VCaP (cell line): ENCODE measurements around the gene TRAPPC10.
"Not testable (repeated sequence)": the region's sequence is repeated elsewhere in the genome, so short reads cannot be mapped to it uniquely, and the experiment has no call there.

Experiments
- H3K27ac ChIP-seq: fragments of 450-650 bp; 2 replicates; pipeline ENCODE4 v1.5.1; 2017
- CTCF ChIP-seq: fragments of 450-650 bp; conservative IDR thresholded peaks from 2 replicates; pipeline ENCODE4 v1.5.1; 2017; ENCODE audit warnings: mild to moderate bottlenecking, moderate library complexity

TRAPPC10 gene

GRCh38 chr21:44088401-44088780, 76.3 kb downstream of the TRAPPC10 start:
- TF ChIP-seq CTCF: no peak
- H3K27ac ChIP-seq: no peak overlapping the region

- no peak overlapping the region for H3K27ac ChIP-seq
- no peak for TF ChIP-seq CTCF
Observed at GRCh38 chr21:44089001-44089911, 77.1 kb downstream of the TRAPPC10 start.

GRCh38 chr21:44090325-44090724, 78.2 kb downstream of the TRAPPC10 start:
- no peak for TF ChIP-seq CTCF
- no peak overlapping the region for H3K27ac ChIP-seq

GRCh38 chr21:44092211-44092610, 80.1 kb downstream of the TRAPPC10 start:
- no peak for TF ChIP-seq CTCF
- H3K27ac ChIP-seq: no peak overlapping the region

GRCh38 chr21:44093761-44094160, 81.7 kb downstream of the TRAPPC10 start:
- no peak for TF ChIP-seq CTCF

GRCh38 chr21:44094832-44095231, 82.7 kb downstream of the TRAPPC10 start:
- H3K27ac ChIP-seq: no peak overlapping the region
- TF ChIP-seq CTCF: no peak

More at GRCh38 chr21:44093761-44094160, 81.7 kb downstream of the TRAPPC10 start:
- no peak overlapping the region for H3K27ac ChIP-seq

- H3K27ac ChIP-seq: not testable (repeated sequence)
Observed at GRCh38 chr21:44098507-44098906, 86.4 kb downstream of the TRAPPC10 start.

GRCh38 chr21:44098964-44099363, 86.9 kb downstream of the TRAPPC10 start:
- not testable (repeated sequence) for H3K27ac ChIP-seq

GRCh38 chr21:44107026-44107501, 95.0 kb downstream of the TRAPPC10 start, which contains the start of gene PWP2:
TSS of gene PWP2 (plus strand) at chr21:44107399. CDS start at chr21:44107417, 18 bp downstream.
- H3K27ac ChIP-seq: not testable (repeated sequence)

- not testable (repeated sequence) for H3K27ac ChIP-seq
Observed at GRCh38 chr21:44107589-44107988, 95.5 kb downstream of the TRAPPC10 start.

- not testable (repeated sequence) for H3K27ac ChIP-seq
Observed at GRCh38 chr21:44113702-44114371, 101.7 kb downstream of the TRAPPC10 start.

GRCh38 chr21:44122131-44122530, 110.0 kb downstream of the TRAPPC10 start:
- not testable (repeated sequence) for H3K27ac ChIP-seq

- not testable (repeated sequence) for H3K27ac ChIP-seq
Observed at GRCh38 chr21:44127827-44128226, 115.7 kb downstream of the TRAPPC10 start.
